Ureter (tissue), 1 donor: ENCODE results near the gene NGF. TPM values are rescaled to one million over a fixed set of nuclear protein-coding genes. Genes with fewer than 3 reads are reported as not detected.
A peak's percentile ranks its signal among the peaks of the same experiment; 100 is the strongest.

ENCODE experiments used
- DNase-seq: peaks from one replicate; pipeline ENCODE4 v3.0.0-alpha.2; 2020; ENCODE audit warnings: low spot score
- total RNA-seq: library from RNA; stranded (reverse); gene quantifications from one replicate; pipeline ENCODE4 v1.2.4, GENCODE V29; 2023
- donor health status: DM: yes; HTN: yes; CAD: no.

NGF gene
- total RNA-seq, 1 donor from 2014 or later, result 3.6 TPM

DNA sequence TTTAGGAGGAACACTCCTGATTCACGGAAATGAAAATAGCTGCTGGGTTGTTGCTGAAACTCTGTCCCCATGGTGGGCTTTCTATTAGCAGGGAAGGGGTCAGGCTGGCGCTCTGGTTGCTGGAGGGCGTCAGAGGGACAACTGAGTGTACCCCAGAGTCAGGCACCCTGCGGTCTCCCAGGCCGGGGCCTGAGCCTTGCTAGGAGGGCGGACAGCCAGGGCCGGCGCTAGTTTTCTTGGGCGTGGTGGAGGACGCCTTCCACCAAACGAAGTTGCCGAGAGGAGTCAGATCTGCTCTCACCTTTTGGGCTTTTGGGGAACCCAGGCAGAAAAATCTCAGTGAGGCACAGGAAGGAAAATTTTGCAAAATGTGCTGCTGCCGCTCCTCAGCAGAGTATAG is 54.8 kb downstream of the NGF start:
- DNase-seq, result no peak

DNA sequence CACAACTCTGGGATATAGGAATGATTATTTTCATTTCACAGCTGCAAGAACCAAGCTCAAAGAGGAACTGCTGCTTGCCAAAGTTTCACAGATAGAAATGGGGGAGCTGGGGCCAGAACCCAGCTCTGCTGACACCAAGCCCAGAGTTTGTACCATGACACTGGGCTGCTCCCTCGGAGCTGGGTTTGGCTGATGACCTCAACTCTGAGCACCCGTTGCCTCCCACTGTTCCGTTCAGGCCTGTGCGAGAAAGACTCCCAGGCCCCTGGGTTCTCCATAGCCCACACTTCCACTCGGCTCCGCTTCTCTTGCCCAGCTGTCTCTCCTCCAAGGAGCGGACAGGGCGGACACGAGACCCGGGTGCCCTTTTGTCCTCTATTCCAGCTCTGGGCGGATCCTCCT is 55.2 kb downstream of the NGF start:
- peak; percentile 73 for DNase-seq

DNA sequence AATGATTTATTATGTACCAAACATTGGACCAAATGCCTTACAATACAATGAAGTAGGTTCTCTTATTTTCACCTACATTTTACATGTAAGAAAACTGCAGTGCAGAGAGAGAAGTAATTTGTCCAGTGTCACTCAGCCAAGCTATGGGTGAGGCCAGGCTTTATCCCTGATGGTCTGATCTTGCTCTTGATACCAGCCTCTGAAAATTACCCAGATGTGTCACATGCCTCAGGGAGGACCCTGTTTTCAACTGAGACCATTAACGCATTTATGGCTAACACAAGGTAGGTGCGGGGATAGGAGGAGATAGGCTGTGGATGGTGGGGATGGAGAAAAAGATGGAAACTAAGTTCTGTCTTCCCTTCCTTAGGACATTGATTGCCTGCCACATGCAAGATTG is 56.9 kb downstream of the NGF start:
- no peak for DNase-seq

DNA sequence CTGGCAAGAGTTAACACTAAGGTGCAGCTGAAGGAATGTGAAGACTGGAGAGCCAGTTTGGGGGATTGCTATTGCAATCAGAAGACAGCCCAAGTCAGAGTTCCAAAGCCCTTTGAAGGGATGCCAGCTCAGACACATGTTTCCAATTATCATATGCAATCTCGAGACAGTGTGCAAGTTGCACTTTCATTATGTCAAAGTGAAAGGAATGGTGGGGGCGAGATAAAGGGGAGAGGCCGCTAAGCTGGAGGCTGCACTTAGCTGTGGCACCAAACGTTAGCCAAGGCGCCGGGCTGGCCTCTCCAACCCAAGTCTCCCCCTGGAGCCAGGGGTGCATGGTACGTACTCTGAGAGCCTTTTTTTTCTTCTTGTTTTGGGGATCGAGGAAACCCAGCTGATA is 58.0 kb downstream of the NGF start:
- no peak for DNase-seq

DNA sequence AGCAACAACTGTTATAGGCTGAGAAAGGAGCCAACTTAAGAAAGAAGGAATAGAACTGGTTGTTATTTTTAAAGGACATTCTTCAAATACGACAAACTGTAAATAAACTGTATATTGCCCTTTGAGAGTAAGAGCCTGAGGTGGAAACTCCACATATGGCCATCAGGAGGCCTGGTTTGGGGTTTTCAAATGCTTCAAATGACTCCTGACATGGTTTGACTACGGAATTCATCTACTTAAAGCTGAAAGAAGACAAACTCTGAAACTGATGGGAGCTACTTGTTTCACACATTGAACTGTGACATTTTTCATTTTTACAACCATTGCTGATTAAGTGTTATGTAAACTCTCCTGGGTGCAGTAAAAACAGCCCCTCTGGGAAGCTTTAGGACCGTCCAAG is 59.8 kb downstream of the NGF start:
- DNase-seq, result no peak

DNA sequence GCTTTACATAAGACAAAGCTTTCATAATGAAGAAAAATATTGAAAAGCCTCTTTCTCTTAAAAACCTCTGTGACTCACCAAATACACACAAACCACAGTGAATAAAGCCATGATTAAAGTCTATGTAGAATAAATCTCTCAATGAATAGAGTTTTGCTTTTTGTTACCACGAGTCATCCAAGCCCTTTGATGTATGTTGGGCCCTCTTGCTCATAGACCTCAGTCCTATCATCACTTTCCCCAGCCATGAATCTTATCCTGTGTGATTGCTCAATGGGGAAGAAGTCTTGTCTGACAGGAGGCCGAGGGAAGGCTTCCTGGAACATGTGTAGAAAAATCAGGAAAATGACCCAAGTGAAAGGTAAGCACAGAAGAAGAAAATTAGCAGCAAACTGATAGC is 60.8 kb downstream of the NGF start:
- no peak for DNase-seq

DNA sequence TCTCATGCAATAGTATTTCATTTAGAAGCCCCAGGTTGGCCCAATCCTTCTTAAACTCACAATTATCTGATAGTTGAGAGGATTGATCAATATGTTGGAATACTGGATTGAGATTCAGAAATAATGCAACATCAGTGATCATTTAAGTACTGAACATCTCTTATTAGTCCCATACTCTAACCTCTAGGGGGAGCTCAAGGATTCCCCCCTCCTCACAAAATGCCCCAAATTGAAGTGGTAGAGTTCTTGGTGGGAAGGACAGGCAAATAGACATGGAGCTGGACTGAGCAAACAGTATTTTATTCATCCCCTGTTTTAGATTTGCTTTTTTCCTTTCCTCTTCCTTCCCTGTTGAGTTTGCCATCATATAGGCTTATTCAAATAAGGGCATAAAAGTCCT is 62.8 kb downstream of the NGF start:
- no peak for DNase-seq

DNA sequence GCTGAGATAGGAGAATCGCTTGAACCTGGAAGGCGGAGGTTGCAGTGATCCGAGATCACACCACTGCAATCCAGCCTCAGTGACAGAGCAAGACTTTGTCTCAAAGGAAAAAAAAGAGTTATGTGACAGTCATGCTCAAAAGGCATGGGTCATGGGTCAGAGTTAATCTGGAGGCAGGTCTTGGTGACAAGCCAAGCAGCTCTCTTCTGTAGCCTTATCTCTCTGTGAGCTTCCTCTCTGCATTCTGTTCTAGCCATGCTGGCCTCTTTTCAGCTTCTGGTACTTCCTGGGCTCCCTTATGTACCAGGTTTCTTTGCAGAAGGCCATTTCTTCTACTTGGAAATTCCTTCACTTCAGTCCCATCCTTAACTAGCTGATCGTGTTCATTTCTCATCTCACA is 63.6 kb downstream of the NGF start:
- no peak for DNase-seq

DNA sequence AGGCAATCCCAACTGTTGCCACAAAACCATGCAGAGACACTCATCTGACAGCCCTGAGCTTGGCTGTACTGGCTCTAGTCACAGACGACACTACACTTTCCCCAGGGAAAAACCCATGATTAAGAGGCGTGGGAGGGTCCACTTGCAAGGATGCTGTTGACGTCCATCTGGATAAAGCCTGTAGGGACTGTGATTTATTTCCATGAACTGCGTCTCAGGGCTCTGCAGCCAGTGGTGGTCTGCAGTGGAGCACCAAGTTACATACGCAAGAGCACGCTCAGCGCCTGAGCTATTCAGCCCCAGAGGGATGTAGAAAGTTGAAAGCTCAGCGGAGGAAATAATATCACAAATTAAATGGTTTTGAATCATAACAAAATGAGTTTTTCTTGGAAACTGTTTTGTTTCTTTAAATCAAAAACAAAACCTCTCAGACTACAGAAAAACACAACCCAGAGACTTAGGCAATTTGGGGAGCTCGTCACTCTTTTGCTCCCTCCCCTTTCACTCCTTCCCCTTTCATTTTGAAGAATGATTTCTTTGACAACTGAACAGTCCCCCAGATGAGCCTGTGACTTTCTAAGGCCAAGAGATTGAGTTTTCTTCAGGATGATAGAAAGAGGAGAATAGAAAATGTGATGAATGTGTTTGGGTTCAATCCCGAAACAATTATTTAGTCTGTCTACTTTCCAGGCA is 71.2 kb downstream of the NGF start:
- DNase-seq, result no peak

DNA sequence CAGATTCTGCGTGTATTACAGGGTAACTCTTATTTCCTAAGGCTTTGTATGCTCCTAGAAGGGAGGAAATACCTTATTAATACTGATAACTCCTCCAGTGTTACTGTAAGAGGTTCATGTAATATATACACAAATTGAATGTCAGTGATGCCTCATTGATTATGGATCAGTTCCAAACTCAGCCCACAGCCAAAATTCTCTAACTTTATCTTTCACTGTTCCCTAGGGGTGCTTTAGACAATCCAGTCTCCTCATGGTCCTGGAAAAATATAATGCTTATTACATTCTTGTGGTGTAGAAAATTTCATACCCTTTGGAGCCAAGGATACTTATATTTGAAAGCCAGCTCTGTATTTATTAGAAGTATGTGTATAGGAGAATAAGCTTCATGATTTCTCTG is 73.0 kb downstream of the NGF start:
- no peak for DNase-seq

DNA sequence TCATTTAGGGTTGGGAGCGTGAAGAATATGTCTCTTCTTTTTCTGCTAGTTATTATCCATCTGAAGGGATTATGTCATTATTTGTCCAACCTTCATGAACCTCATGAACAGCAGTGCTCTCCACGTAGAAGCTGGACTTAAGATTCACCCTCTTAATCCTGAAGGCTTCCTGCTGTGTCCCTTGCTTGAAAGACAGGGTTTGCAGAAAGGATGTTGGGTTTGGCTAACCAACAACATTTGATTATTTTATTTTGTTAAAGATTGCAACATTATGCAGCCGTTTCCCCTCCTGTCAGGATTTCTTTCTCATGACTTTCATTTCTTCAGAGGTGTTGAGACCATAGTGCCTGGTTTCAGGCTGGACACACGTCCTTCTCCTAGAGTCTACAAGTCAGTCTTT is 75.2 kb downstream of the NGF start:
- no peak for DNase-seq

DNA sequence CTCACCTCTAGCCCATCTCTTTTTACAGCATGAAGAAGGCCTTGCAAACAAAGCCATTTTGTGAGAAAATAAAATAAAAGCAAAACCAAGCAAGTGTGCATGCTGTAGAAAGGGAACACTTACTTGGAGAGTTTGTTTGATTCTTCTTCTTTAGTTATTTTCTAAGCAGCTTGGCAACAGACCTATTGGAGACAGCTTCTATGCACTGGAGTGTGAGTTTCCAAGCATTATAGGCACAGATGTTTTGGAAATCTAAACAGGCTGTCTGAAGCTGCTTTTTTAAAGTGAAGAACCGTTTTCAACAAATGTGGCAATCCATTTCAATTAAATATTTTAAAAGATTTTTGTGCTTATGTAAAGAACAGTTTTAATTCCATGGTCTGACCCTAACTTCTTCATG is 76.6 kb downstream of the NGF start:
- DNase-seq, result no peak

DNA sequence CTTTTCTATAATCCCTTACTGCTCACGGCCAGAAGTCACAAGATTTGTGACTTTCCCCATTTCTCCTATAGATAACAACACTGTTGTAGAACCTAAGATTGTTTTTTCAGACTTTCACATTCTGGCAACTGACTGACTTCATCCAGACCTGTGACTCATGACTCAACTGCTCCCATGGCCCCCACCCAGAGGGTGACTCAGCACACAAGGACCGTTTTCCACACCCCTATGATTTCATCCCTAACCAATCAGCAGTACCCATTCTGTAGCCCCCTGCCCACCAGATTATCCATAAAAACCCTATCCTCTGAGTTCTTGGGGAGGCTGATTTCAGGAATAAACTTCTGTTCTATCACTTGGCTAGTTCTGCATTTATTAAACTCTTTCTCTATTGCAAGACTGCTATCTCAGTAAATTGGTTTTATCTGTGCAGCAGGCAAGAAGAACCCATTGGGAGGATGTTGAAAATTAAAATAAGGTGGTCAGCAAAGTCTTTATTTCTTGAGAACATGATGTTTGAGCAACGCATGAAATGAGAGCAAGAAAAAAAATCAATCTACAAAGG is 79.7 kb downstream of the NGF start:
- no peak for DNase-seq

DNA sequence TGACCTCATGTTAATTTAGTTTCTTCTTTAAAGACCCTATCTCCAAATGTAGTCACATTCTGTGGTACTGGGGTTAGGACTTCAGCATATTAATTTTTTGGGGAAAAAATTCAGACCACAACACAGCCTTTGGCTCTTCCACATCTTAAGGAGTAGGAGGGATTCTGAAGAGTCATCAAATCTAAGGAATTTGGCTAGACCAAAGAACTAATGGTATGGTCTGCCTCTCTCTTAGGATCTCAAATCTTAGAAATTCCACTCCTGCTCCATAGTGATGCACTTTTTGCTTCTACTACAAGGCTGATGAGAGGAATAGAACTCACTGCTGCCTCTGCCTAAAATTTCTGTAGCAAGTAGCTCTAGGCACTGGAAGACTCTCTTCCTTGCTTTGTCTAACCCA is 80.5 kb downstream of the NGF start:
- no peak for DNase-seq

DNA sequence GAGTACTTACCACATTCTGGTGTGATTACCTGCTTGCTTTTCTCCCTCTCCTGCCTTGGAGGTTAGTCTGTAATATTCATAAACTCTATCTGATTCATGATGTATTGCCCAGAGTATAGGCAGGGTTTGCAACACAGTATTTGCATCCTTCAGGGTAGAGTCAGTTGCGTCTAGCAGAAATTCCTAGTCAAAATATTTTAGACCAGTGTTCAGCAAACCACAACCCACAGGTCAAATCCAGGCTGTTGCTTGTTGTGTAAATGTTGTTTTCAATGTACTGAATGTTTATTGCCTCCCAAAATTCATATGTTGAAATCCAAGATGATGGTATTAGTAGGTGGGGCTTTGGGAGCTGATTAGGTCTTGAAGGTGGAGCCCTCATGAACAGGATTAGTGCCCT is 82.9 kb downstream of the NGF start:
- no peak for DNase-seq

DNA sequence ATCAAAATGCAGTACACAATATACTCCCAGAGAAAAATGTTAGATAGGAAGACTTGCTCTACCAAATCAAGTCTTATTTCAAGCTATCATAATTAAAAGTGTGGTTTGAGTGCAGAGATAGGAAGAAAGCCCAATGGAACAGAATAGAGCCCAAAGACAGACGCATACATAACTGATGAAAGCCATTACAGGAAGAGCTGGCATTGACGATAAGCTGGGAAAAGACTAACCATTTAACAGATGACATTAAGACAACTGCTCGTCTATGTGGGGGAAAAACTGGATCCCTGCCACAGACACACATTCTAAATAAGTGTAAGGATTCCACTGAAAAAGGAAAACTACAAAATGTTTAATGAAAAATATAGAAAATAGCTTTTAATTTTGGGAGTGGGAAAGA is 85.5 kb downstream of the NGF start:
- DNase-seq, result no peak

DNA sequence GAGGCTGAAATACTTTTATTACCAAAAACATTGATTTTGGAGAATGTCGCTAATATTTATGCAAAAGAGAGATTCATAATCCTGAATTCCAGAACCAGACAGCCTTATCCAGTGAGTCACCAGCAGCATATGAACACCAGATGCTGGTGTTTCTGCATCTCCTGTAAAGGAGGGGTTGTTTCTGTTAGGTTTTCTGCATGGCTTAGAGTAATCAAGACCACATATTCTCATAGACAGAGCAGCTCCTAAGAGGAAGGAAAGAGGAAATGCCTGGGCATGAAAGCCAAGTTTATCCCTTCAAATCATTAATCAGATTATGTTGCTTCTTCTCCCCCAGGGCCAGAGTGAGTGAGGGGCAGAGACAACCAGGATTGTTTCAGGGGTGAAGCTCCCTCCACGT is 86.2 kb downstream of the NGF start:
- no peak for DNase-seq

DNA sequence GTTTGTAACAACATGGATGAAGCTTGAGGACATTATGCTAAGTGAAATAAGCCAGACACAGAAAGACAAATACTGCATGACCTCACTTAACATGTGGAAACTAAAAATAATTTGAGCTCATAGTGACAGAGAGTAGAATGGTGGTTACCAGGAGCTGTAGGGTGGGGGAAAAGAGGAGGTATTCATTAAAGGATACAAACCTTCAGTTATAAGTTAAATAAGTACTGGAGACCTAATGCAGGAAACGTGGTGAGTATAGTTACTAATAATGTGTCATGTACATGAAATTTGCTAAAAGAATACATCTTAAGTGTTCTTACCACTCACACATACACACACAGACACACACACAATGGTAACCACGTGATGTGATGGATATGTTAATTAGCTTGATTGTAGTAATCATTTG is 86.7 kb downstream of the NGF start:
- no peak for DNase-seq

DNA sequence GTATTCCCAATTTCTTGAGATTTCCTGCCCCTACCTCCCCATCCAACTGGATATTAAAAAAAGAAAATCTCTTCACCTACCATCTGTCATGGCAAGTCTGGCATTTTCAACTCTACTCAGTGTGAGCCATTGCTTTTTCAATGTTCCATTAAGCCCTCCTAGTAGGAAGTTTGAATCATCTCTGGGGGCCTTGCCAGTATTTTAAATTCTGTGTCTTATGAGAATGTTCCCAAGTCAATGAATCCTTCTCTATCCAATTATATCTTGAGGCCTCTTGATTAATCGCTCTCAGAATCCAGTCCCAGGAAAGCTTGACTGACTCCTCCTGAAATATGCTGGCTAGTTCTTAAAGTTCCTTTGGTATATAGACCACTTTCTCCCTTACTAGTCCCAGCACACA is 91.5 kb downstream of the NGF start:
- DNase-seq, result no peak

DNA sequence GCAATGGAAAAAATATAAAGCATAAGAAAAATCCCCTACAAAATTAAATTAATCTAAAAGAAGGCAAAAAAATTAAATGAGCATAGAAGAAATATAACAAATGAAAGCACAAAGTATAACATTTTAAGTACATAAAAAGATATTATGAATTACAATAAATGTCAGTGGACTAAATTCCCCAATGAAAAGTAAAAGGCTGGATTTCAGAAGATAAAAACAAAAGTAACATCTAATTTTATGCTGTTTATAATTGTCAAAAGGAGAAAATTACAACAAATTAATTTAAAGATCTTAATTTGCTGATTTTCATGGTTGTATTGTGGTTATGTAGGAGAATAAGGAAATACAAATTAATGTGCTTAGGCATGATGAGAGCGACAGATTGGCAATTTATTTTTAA is 92.8 kb downstream of the NGF start:
- DNase-seq, result no peak

DNA sequence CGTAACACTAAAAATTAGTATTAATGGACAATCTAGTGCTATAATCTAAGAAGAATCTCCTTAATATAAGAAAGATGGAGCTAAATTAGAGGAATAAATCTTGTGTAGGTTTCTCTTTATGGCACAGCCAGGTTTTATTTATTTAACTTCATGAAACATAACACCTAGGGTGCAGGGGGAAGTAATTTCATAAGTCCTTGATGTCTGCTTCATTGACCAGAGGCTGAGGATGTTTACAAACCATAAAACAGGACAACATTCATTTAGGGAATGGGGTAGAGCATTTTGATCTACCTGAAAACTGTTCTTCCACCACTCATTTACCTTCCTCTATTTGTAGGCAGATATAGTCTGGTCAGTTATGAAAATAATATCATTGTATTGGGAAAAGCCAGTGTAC is 95.5 kb downstream of the NGF start:
- DNase-seq, result no peak

DNA sequence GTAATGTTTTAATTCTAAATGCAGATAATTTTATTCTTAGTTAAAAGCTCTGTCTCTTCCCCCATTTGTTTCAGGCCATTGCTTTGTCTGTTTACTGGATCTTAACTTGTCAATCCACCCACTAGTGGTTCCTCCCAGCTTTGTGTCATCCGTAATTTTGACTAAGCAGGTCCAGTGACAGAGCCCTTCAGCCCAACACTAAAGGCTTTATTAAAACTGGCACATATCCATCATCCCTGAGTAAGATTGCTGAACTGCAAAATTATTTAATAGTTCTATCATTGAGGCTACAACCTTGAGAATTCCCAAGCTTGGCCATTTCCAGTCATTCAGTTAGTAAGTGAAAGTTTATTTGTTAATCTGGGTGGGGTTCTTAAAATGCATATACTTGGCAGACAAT is 96.7 kb downstream of the NGF start:
- no peak for DNase-seq

DNA sequence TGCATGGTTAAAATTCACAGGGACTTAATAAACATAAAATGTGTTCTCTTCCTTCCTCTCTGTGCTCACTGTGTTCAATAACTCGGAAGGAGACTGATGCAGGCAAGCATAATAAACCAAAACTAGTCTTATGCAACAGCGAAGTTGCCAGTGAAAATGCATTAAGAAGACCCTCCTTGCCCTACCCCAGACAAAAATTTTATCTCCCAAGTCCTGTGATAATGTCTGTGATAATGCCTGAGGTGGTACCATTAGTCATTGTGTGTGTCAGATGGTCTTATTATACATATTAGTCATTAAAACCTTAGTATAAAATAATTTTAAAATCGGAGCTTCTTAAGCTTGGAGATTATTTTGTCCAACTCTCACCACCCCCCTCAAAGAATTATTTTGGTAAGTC is 97.8 kb downstream of the NGF start:
- DNase-seq, result no peak

DNA sequence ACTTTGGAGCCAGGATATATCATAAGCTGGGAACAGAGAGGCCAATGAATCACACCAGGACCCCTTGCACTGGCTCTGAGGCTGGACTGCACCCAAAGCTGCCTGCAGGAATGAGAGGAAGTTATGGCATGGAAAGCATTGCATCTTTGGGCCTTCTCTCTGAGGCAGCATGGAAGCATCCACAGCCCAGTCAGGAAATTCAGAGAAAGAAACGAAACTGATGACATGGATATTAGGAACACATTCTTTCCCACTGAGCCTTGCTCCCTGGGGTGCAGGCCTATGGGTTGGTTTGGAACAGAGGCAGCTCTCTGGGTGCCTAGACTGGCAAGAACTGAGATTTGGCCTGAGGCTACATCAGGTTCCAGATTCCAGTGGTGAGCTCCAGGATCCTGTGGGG is 98.6 kb downstream of the NGF start:
- DNase-seq, result no peak

DNA sequence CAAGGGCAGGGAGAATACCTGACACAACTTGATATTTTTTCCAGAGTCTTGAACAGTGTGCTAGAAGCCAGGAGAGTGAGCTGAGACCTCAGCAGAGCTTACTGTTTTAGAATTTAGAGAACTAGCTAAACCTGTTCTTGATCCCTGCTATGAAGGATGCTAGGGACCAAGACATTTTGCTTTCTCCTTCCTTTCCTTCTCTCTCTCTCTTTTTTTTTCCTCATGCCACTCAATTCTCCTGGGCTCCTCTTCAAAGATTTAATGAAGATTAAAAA is 99.0 kb downstream of the NGF start:
- no peak for DNase-seq
